GM23248 (cell line): Measurements from ENCODE around the gene ZBTB17. TPM values are rescaled to one million over a fixed set of nuclear protein-coding genes. Genes with fewer than 3 reads are reported as not detected.
A peak's percentile ranks its signal among the peaks of the same experiment; 100 is the strongest.

Experiments
- DNase-seq: peaks from one replicate; pipeline ENCODE4 v3.0.0-alpha.2; 2015
- H2AFZ ChIP-seq: fragments of 200-600 bp; sonication (generic); 2 replicates; pipeline ENCODE4 v1.6.1; 2016; ENCODE audit warnings: antibody characterized with exemption
- H3F3A ChIP-seq: fragments of 200-600 bp; sonication (generic); 2 replicates; pipeline ENCODE4 v1.6.1; 2016; ENCODE audit warnings: mild to moderate bottlenecking, antibody characterized with exemption, mixed run types; ENCODE audit not compliant: insufficient read depth
- H3K27ac ChIP-seq: fragments of 200-600 bp; sonication (generic); 2 replicates; pipeline ENCODE4 v1.5.1; 2016; ENCODE audit warnings: mild to moderate bottlenecking
- H3K27me3 ChIP-seq: fragments of 200-600 bp; sonication (generic); replicated peaks from 2 replicates; pipeline ENCODE4 v1.6.1; 2016; ENCODE audit warnings: mild to moderate bottlenecking; ENCODE audit not compliant: insufficient read depth
- H3K36me3 ChIP-seq: fragments of 200-600 bp; sonication (generic); 2 replicates; pipeline ENCODE4 v1.6.1; 2016; ENCODE audit warnings: low read depth, mild to moderate bottlenecking
- H3K4me1 ChIP-seq: fragments of 200-600 bp; sonication (generic); 2 replicates; pipeline ENCODE4 v1.6.1; 2016; ENCODE audit warnings: mild to moderate bottlenecking; ENCODE audit not compliant: insufficient read depth
- H3K4me2 ChIP-seq: fragments of 200-600 bp; sonication (generic); one replicate; pipeline ENCODE4 v1.6.1; 2016; ENCODE audit warnings: mild to moderate bottlenecking; ENCODE audit not compliant: unreplicated experiment
- H3K4me3 ChIP-seq: fragments of 200-600 bp; sonication (generic); 2 replicates; pipeline ENCODE4 v1.5.1; 2016; ENCODE audit warnings: mild to moderate bottlenecking
- H3K79me2 ChIP-seq: fragments of 200-600 bp; sonication (generic); 2 replicates; pipeline ENCODE4 v1.6.1; 2016; ENCODE audit warnings: mild to moderate bottlenecking; ENCODE audit not compliant: insufficient read depth
- H3K9ac ChIP-seq: fragments of 200-600 bp; sonication (generic); 2 replicates; pipeline ENCODE4 v1.6.1; 2016; ENCODE audit warnings: mild to moderate bottlenecking
- H3K9me2 ChIP-seq: fragments of 200-600 bp; sonication (generic); 2 replicates; pipeline ENCODE4 v1.6.1; 2016; ENCODE audit warnings: mixed run types, mild to moderate bottlenecking, moderate library complexity; ENCODE audit not compliant: insufficient read depth
- H3K9me3 ChIP-seq: fragments of 200-600 bp; sonication (generic); one replicate; pipeline ENCODE4 v1.6.1; 2017; ENCODE audit warnings: low read depth
- H4K20me1 ChIP-seq: fragments of 200-600 bp; sonication (generic); 2 replicates; pipeline ENCODE4 v1.6.0; 2016; ENCODE audit not compliant: insufficient read depth
- EZH2 ChIP-seq: fragments of 200-600 bp; sonication (generic); IDR thresholded peaks from 2 replicates; pipeline ENCODE4 v1.6.1; 2018; ENCODE audit warnings: antibody characterized with exemption, mild to moderate bottlenecking; ENCODE audit not compliant: insufficient read depth, poor library complexity, severe bottlenecking
- EZH2phosphoT487 ChIP-seq: fragments of 200-600 bp; sonication (generic); IDR thresholded peaks from 2 replicates; pipeline ENCODE4 v1.6.1; 2018; ENCODE audit warnings: antibody characterized with exemption, moderate library complexity, mild to moderate bottlenecking, low read depth; ENCODE audit not compliant: insufficient read depth
- WGBS, 2 experiments: methylation state at CpG; one replicate each; pipeline ENCODE4 v1.1.6; 2015 to 2017; ENCODE audit warnings: low lambda C conversion rate in 2 of 2, low coverage in 1 of 2; ENCODE audit errors: missing lambda C conversion rate in 2 of 2; 5-methylcytosine and 5-hydroxymethylcytosine counted together
- in situ Hi-C: fragments of 300-500 bp; cut with MboI; formaldehyde crosslinking; loops from 2 replicates; pipeline ENCODE4 v1.15.0; 2020
- polyA plus RNA-seq: library from polyadenylated mRNA; unstranded; fragments of >200 nt; fragmentation: Nextera tagmentation; extraction: Ambion mirVana; gene quantifications from 2 replicates; pipeline ENCODE4 v1.2.1, GENCODE V29; 2016
- total RNA-seq: library from RNA; depleted of rRNA; stranded (reverse); fragments of >200 nt; shearing (Covaris generic); gene quantifications from 2 replicates; pipeline ENCODE4 v1.2.3, GENCODE V29; 2014

ZBTB17 gene
- total and polyA plus RNA-seq, 2 experiments from 2014 or later, result 20.5 to 33.2 TPM

GRCh38 chr1:15937146-15937545, 38.8 kb downstream of the ZBTB17 start:
- Histone ChIP-seq H3F3A (peaks cover 28% of the 10 kb centered on the region), H2AFZ (no peak overlapping the region), H3K9me2 (no peaks in the 10 kb centered on the region), H3K36me3 (peaks cover 22% of the 10 kb centered on the region; the same call in 1 of the 2 replicates), H3K9me3 (no peaks in the 10 kb centered on the region), H3K27ac (peak overlapping the region; percentile 44), H3K4me2 (no peak overlapping the region), H4K20me1 (no peaks in the 10 kb centered on the region), H3K4me3 (no peak overlapping the region), H3K79me2 (peaks cover 12% of the 10 kb centered on the region; the same call in 1 of the 2 replicates), H3K9ac (no peak overlapping the region), H3K4me1 (peaks cover 9% of the 10 kb centered on the region), H3K27me3 (no peaks in the 10 kb centered on the region)
- WGBS, 2 experiments, result 86 to 94% methylated on average over 7 of the region's 7 CpGs
- TF ChIP-seq EZH2, result no peak
- no peak for TF ChIP-seq EZH2phosphoT487
- in situ Hi-C loops, result no loop called here
- DNase-seq, result no peak

- Histone ChIP-seq H3K4me3 (no peak overlapping the region), H3K9ac (no peak overlapping the region), H4K20me1 (no peaks in the 10 kb centered on the region), H3K27ac (no peak overlapping the region), H3K4me1 (peaks cover 9% of the 10 kb centered on the region), H3K36me3 (peaks cover 19% of the 10 kb centered on the region; the same call in 1 of the 2 replicates), H3K4me2 (no peak overlapping the region), H2AFZ (no peak overlapping the region), H3F3A (peaks cover 28% of the 10 kb centered on the region), H3K9me3 (no peaks in the 10 kb centered on the region), H3K79me2 (peaks cover 10% of the 10 kb centered on the region; the same call in 1 of the 2 replicates), H3K9me2 (no peaks in the 10 kb centered on the region), H3K27me3 (no peaks in the 10 kb centered on the region)
- TF ChIP-seq EZH2phosphoT487 (no peak), EZH2 (no peak)
- in situ Hi-C loops, result no loop called here
- no peak for DNase-seq
- 98 to 99% methylated on average over 9 to 10 of the region's 10 CpGs for WGBS, 2 experiments
Observed at GRCh38 chr1:15936025-15936424, 39.9 kb downstream of the ZBTB17 start.

GRCh38 chr1:15935056-15935950, 40.6 kb downstream of the ZBTB17 start:
- H3K36me3 ChIP-seq, result peaks cover 23% of the 10 kb centered on the region; the same call in 1 of the 2 replicates
- no peak for DNase-seq
- in situ Hi-C loops, result no loop called here

GRCh38 chr1:15934211-15935055, 41.5 kb downstream of the ZBTB17 start:
- peaks cover 28% of the 10 kb centered on the region; the same call in 1 of the 2 replicates for H3K36me3 ChIP-seq
- H3K9me3 ChIP-seq, result no peaks in the 10 kb centered on the region
- no peaks in the 10 kb centered on the region for H3K9me2 ChIP-seq
- H3K4me2 ChIP-seq, result no peak overlapping the region
- H3K4me3 ChIP-seq, result no peak overlapping the region
- H3K27ac ChIP-seq, result no peak overlapping the region
- H3F3A ChIP-seq, result peaks cover 16% of the 10 kb centered on the region
- H3K79me2 ChIP-seq, result peaks cover 23% of the 10 kb centered on the region
- H3K9ac ChIP-seq, result no peak overlapping the region
- 92 to 93% methylated on average over 41 to 42 of the region's 42 CpGs for WGBS, 2 experiments
- no peak for TF ChIP-seq EZH2phosphoT487
- TF ChIP-seq EZH2, result no peak
- no peak overlapping the region for H2AFZ ChIP-seq
- no peaks in the 10 kb centered on the region for H3K27me3 ChIP-seq
- in situ Hi-C loops, result no loop called here
- H3K4me1 ChIP-seq, result peaks cover 6% of the 10 kb centered on the region
- H4K20me1 ChIP-seq, result no peaks in the 10 kb centered on the region
- no peak for DNase-seq

More at GRCh38 chr1:15935056-15935950, 40.6 kb downstream of the ZBTB17 start:
- H3K4me2 ChIP-seq, result no peak overlapping the region
- no peaks in the 10 kb centered on the region for H3K9me2 ChIP-seq
- no peak overlapping the region for H3K9ac ChIP-seq
- no peaks in the 10 kb centered on the region for H4K20me1 ChIP-seq
- peaks cover 9% of the 10 kb centered on the region for H3K4me1 ChIP-seq
- no peak overlapping the region for H3K4me3 ChIP-seq
- peaks cover 17% of the 10 kb centered on the region for H3K79me2 ChIP-seq
- H3K9me3 ChIP-seq, result no peaks in the 10 kb centered on the region
- H2AFZ ChIP-seq, result no peak overlapping the region
- 94% methylated on average over 29 of the region's 29 CpGs for WGBS, 2 experiments
- no peak overlapping the region for H3K27ac ChIP-seq
- H3K27me3 ChIP-seq, result no peaks in the 10 kb centered on the region
- no peak for TF ChIP-seq EZH2
- no peak for TF ChIP-seq EZH2phosphoT487
- H3F3A ChIP-seq, result peaks cover 23% of the 10 kb centered on the region
